HCT116 (cell line): Measurements from ENCODE around the gene OR2A2. TPM values are rescaled to one million over a fixed set of nuclear protein-coding genes. Genes with fewer than 3 reads are reported as not detected.

Experiments used
- ATAC-seq: fragments of 200-7000 bp; cut with Tn5 transposase; 2 replicates; pipeline ENCODE4 v1.9.1; 2020; ENCODE audit warnings: mild to moderate bottlenecking, moderate library complexity
- BruUV-seq: library from RNA; stranded (reverse); fragments of 400-500 nt; replicated peaks from 2 replicates; lab custom pipeline; 2021; lab: Mats Ljungman, UMichigan
- CTCF ChIA-PET: fragments of 300-600 bp; sonication (Branson Sonifier 250); formaldehyde crosslinking; loops from one replicate; lab custom pipeline; 2021; ENCODE audit warnings: antibody characterized with exemption; lab: Charles Lee
- POLR2A ChIA-PET: fragments of 300-600, 350-600 bp; sonication (Branson Sonifier 250); formaldehyde crosslinking; loops from one replicate; lab custom pipeline; 2021; ENCODE audit warnings: antibody characterized with exemption; lab: Charles Lee
- RAD21 ChIA-PET, 2 experiments: fragments of 300-600 bp; sonication (Branson Sonifier 250); formaldehyde crosslinking; loops; one replicate each; lab custom pipeline; 2023; ENCODE audit warnings: low total read pairs in 2 of 2; ENCODE audit not compliant: uncharacterized antibody in 2 of 2, unreplicated experiment in 2 of 2, low non-redundant PET in 1 of 2; lab: Charles Lee
- DNase-seq: peaks from one replicate; pipeline ENCODE4 v3.0.0-alpha.2; 2010; ENCODE audit warnings: low read depth, low spot score
- H2AFZ ChIP-seq: fragments of 200-600 bp; shearing (Covaris generic), sonication (generic); 2 replicates; pipeline ENCODE4 v1.6.1; 2017; ENCODE audit warnings: low read depth, mixed run types, mixed read lengths, antibody characterized with exemption, low read length; ENCODE audit not compliant: poor library complexity, severe bottlenecking
- H3K27ac ChIP-seq: 2 replicates; pipeline ENCODE4 v1.5.1; 2012; ENCODE audit warnings: low read depth, low read length
- H3K27me3 ChIP-seq: fragments of 200-600 bp; sonication (generic); 2 replicates; pipeline ENCODE4 v1.6.1; 2016; ENCODE audit warnings: mixed run types, low read length, mixed read lengths; ENCODE audit not compliant: insufficient read depth
- H3K36me3 ChIP-seq, 2 experiments: fragments of 200-500 bp in 1 of 2; fragments of 200-600 bp in 1 of 2; sonication (Bioruptor generic) in 1 of 2; sonication (generic) in 1 of 2; 2 replicates each; pipeline versions ENCODE4 v1.5.1 to v1.6.1; 2014 to 2016; ENCODE audit warnings: low read length in 2 of 2, inconsistent platforms in 1 of 2, mixed read lengths in 1 of 2, mixed run types in 1 of 2; ENCODE audit not compliant: insufficient read depth in 2 of 2, control insufficient read depth in 1 of 2
- H3K4me1 ChIP-seq, 2 experiments: fragments of 200-600 bp in 1 of 2; sonication (generic) in 1 of 2; 2 replicates each; pipeline versions ENCODE4 v1.5.1 to v1.6.1; 2012 to 2017; ENCODE audit warnings: low read length in 2 of 2, inconsistent platforms in 1 of 2, mild to moderate bottlenecking in 1 of 2, mixed read lengths in 1 of 2, mixed run types in 1 of 2, moderate library complexity in 1 of 2; ENCODE audit not compliant: insufficient read depth in 2 of 2, control insufficient read depth in 1 of 2
- H3K4me2 ChIP-seq: fragments of 200-600 bp; sonication (generic); 2 replicates; pipeline ENCODE4 v1.6.1; 2017; ENCODE audit warnings: mixed run types, low read length, mixed read lengths
- H3K4me3 ChIP-seq, 2 experiments: fragments of 200-600 bp in 1 of 2; sonication (generic) in 1 of 2; replicated peaks in 1 of 2; 2 replicates each; pipeline ENCODE4 v1.5.1; 2011 to 2016; ENCODE audit warnings: low read length in 2 of 2, control low read depth in 1 of 2, low read depth in 1 of 2, mild to moderate bottlenecking in 1 of 2, mixed read lengths in 1 of 2, mixed run types in 1 of 2
- H3K79me2 ChIP-seq: fragments of 200-600 bp; sonication (generic); 2 replicates; pipeline ENCODE4 v1.6.1; 2017; ENCODE audit warnings: mild to moderate bottlenecking, mixed run types, low read length, moderate library complexity, mixed read lengths; ENCODE audit not compliant: insufficient read depth
- H3K9ac ChIP-seq: fragments of 200-600 bp; sonication (generic); 2 replicates; pipeline ENCODE4 v1.6.1; 2016; ENCODE audit warnings: low read length, mixed read lengths
- H3K9me2 ChIP-seq: fragments of 200-600 bp; sonication (generic), shearing (Covaris generic); 2 replicates; pipeline ENCODE4 v1.6.1; 2017; ENCODE audit warnings: mixed run types, mild to moderate bottlenecking, moderate library complexity; ENCODE audit not compliant: insufficient read depth
- H3K9me3 ChIP-seq, 2 experiments: fragments of 200-500 bp in 1 of 2; fragments of 200-600 bp in 1 of 2; sonication (Bioruptor generic) in 1 of 2; sonication (generic) in 1 of 2; 2 replicates each; pipeline ENCODE4 v1.6.1; 2014 to 2017; ENCODE audit warnings: low read length in 2 of 2, mixed read lengths in 2 of 2, inconsistent platforms in 1 of 2, low read depth in 1 of 2, mild to moderate bottlenecking in 1 of 2, mixed run types in 1 of 2, moderate library complexity in 1 of 2; ENCODE audit not compliant: control insufficient read depth in 1 of 2, insufficient read depth in 1 of 2
- H4K20me1 ChIP-seq: fragments of 200-600 bp; sonication (generic), shearing (Covaris generic); 2 replicates; pipeline ENCODE4 v1.6.1; 2017; ENCODE audit warnings: mixed run types, mild to moderate bottlenecking, moderate library complexity; ENCODE audit not compliant: insufficient read depth
- CEBPB ChIP-seq: IDR thresholded peaks from 2 replicates; pipeline ENCODE4 v1.6.1; 2012; ENCODE audit warnings: low read depth
- EGR1 ChIP-seq: IDR thresholded peaks from 2 replicates; pipeline ENCODE4 v1.6.1; 2012; ENCODE audit warnings: low read depth
- EZH2phosphoT487 ChIP-seq: fragments of 200-600 bp; IDR thresholded peaks from 2 replicates; pipeline ENCODE4 v1.6.1; 2018; ENCODE audit warnings: antibody characterized with exemption, borderline replicate concordance
- POLR2A ChIP-seq: IDR thresholded peaks from 2 replicates; pipeline ENCODE4 v1.7.0; 2011; ENCODE audit warnings: borderline replicate concordance; ENCODE audit not compliant: insufficient read depth, insufficient read length; ENCODE audit errors: extremely low read depth
- POLR2AphosphoS5 ChIP-seq: IDR thresholded peaks from 2 replicates; pipeline ENCODE4 v1.6.1; 2011; ENCODE audit warnings: mild to moderate bottlenecking, low read depth, low read length, moderate library complexity
- RAD21 ChIP-seq: IDR thresholded peaks from 2 replicates; pipeline ENCODE4 v1.6.1; 2012; ENCODE audit warnings: low read depth, mild to moderate bottlenecking
- SIN3A ChIP-seq: IDR thresholded peaks from 2 replicates; pipeline ENCODE4 v1.6.1; 2012; ENCODE audit warnings: low read depth
- ZFX ChIP-seq: fragments of 450-650 bp; IDR thresholded peaks from 2 replicates; pipeline ENCODE4 v1.6.1; 2017
- ZNF274 ChIP-seq: fragments of 200-500 bp; sonication (Bioruptor generic); IDR thresholded peaks from 2 replicates; pipeline ENCODE4 v1.6.1; 2014; ENCODE audit warnings: mild to moderate bottlenecking, low read depth, low read length, inconsistent platforms
- intact Hi-C: fragments of 100-400 bp; cut with micrococcal nuclease; formaldehyde crosslinking; loops from 2 replicates; pipeline ENCODE4 v1.10.0; 2022
- total RNA-seq: library from RNA; stranded (reverse); gene quantifications from one replicate; pipeline ENCODE4 v1.2.1, GENCODE V29; 2021; ENCODE audit not compliant: unreplicated experiment
- TF ChIP-seq, protein P1 (sequence below): IDR thresholded peaks from 2 replicates; pipeline ENCODE4 v1.6.1; 2012
- TF ChIP-seq, protein P2 (sequence below), 3 experiments: fragments of 200-600 bp in 1 of 3; sonication (generic) in 1 of 3; IDR thresholded peaks in 2 of 3; conservative IDR thresholded peaks in 1 of 3; 2 replicates each; pipeline ENCODE4 v1.5.1; 2012 to 2017; ENCODE audit warnings: low read depth in 2 of 3, low read length in 2 of 3, antibody characterized with exemption in 1 of 3, borderline replicate concordance in 1 of 3, control low read depth in 1 of 3, mild to moderate bottlenecking in 1 of 3, mixed read lengths in 1 of 3, mixed run types in 1 of 3, moderate library complexity in 1 of 3; ENCODE audit not compliant: insufficient read depth in 1 of 3

Gene OR2A2
- total RNA-seq, 1 experiment from 2014 or later: not detected

DNA sequence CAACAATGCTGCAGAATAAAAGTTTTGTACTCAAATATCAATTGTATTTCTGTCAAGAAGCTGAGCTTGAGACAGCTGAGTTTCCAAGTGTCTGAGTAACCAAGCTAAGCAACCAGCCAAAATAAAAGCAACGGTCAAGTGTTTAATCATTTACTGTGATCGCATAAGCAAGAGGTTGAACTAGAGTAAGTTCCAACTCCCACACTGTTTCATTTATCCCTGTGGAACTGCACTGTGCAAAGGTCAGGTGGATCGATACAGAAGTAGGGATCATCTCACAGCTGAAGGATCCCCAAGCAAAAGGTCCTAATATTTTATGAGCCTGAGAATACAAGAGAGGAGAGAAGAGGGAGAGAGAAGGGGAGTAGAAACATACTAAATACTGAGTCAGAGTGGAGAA lies 35.0 kb downstream of the OR2A2 start:
- ATAC-seq (no peak), DNase-seq (no peak)
- H3K27me3 ChIP-seq: no peaks in the 10 kb centered on the region
- no peak for TF ChIP-seq EGR1
- TF ChIP-seq ZFX: no peak
- TF ChIP-seq ZNF274: no peak
- TF ChIP-seq EZH2phosphoT487: no peak
- no peak for TF ChIP-seq POLR2A
- TF ChIP-seq CEBPB: no peak
- TF ChIP-seq, protein P1, sequence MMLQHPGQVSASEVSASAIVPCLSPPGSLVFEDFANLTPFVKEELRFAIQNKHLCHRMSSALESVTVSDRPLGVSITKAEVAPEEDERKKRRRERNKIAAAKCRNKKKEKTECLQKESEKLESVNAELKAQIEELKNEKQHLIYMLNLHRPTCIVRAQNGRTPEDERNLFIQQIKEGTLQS: no peak
- TF ChIP-seq POLR2AphosphoS5: no peak
- TF ChIP-seq RAD21: no peak
- TF ChIP-seq SIN3A: no peak
- TF ChIP-seq, protein P2, sequence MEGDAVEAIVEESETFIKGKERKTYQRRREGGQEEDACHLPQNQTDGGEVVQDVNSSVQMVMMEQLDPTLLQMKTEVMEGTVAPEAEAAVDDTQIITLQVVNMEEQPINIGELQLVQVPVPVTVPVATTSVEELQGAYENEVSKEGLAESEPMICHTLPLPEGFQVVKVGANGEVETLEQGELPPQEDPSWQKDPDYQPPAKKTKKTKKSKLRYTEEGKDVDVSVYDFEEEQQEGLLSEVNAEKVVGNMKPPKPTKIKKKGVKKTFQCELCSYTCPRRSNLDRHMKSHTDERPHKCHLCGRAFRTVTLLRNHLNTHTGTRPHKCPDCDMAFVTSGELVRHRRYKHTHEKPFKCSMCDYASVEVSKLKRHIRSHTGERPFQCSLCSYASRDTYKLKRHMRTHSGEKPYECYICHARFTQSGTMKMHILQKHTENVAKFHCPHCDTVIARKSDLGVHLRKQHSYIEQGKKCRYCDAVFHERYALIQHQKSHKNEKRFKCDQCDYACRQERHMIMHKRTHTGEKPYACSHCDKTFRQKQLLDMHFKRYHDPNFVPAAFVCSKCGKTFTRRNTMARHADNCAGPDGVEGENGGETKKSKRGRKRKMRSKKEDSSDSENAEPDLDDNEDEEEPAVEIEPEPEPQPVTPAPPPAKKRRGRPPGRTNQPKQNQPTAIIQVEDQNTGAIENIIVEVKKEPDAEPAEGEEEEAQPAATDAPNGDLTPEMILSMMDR (IDR thresholded peaks at IDR 0.05 in 2 of 3, conservative IDR thresholded peaks at IDR 0.05 in 1 of 3; ENCODE audit: borderline replicate concordance in 1 of 3, insufficient read depth in 1 of 3, low read depth in 2 of 3, low read length in 2 of 3): no peak
- TF ChIP-seq, all 23 proteins: peak for 0
- Histone ChIP-seq H3K9ac (no peak overlapping the region), H3K4me3 (no peak overlapping the region), H3K9me2 (no peaks in the 10 kb centered on the region), H3K79me2 (no peaks in the 10 kb centered on the region), H3K9me3 (peaks cover 0 to 3% of the 10 kb centered on the region in 2 experiments; a peak in 3 of 4 replicates), H3K4me2 (no peak overlapping the region), H3K4me1 (no peaks in the 10 kb centered on the region), H3K36me3 (no peaks in the 10 kb centered on the region), H3K27ac (no peak overlapping the region), H4K20me1 (no peaks in the 10 kb centered on the region), H2AFZ (no peak overlapping the region)
- ChIA-PET CTCF (no interaction called here), POLR2A (no interaction called here), RAD21 (no interaction called here)
- intact Hi-C loops: no loop called here
- BruUV-seq: no TSS peak
